Heart left ventricle (tissue), 13 donors: ENCODE data around the gene KRTDAP.

ENCODE experiments used
- POLR2A ChIP-seq, 2 donors: fragments of 450-650 bp; IDR thresholded peaks; one replicate each; pipeline ENCODE4 v1.6.1; 2017; ENCODE audit warnings: antibody characterized with exemption in 2 of 2, mild to moderate bottlenecking in 2 of 2, moderate library complexity in 2 of 2
- TF ChIP-seq, protein P1 (sequence below), 12 donors: fragments of 200-600 bp; sonication (generic) in 4 of 12; IDR thresholded peaks; one replicate each; pipeline versions ENCODE4 v1.5.0 to v1.8.0; 2018 to 2022; ENCODE audit warnings: antibody characterized with exemption in 12 of 12, mild to moderate bottlenecking in 5 of 12
- donor health status: ischemic (EF 13 %, LVEDD 7.1; RV severe dilation, severe dysfunction).
- donor health status: DM: no; HTN: yes; CAD: no.
- donor health status: DM: no; HTN: no; CAD: no.
- donor health status: ischemic (EF 25% LVEDD 6.9; RV normal size, moderate dysfunction).
- donor health status: ischemic (EF 25% LVEDD 5.7; RV mildly dilated, moderate dysfunction).
- donor health status: ischemic (EF 35%, LVEDD 5.7; RV mildly dilated, moderate dysfunction).
- donor health status: nonischemic (EF 11% LVEDD 7.7; RV severe dilation, severe dysfunction).
- donor health status: DM: yes; HTN: yes; CAD: no.
- donor health status: PGD.
- donor health status: ischemic (EF 29% LVEDD 5.4; RV normal size, mild dysfunction).
- donor health status: nonischemic (EF 23%, LVEDD 6.1; RV moderate dilation, normal function).

DNA sequence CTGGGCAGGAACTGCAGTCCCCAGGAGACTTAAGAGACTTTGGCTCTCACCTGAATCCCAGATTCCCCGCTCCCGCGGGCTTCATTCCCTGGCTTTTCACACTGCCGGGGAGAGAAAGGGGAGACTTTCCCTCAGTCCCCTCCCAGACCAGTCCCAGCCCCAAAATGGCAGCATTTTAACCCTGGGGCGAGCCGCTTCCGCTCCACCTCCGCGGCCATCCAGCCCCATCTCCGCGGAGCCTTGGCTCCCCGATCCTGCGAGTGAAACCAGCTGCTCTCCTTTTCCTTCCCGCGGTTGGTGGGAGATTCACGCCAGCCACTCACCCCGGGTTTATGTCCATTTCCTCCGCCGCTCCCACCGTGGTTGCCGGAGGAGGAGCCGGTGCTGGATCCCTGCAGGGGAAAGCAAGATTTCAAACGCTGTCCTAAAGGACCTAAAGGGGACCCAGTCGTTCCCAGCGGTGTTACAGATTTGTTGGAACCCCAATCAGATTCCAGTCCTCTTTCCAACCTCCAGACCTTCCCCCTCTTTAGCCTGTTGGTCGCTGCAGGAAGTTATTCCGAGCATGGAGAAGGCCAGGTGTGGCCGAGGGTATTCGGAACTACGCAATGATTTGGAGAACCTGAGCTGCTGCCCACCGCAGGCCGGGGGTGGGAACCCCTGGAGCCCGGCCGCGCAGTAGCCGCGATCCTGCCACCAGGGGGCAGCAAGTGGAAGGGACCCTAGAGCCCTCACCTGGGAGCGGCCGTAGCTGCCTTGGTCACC is 19.8 kb upstream of the KRTDAP start:
- no peak for TF ChIP-seq POLR2A (IDR thresholded peaks at IDR 0.05)
- TF ChIP-seq, protein P1, sequence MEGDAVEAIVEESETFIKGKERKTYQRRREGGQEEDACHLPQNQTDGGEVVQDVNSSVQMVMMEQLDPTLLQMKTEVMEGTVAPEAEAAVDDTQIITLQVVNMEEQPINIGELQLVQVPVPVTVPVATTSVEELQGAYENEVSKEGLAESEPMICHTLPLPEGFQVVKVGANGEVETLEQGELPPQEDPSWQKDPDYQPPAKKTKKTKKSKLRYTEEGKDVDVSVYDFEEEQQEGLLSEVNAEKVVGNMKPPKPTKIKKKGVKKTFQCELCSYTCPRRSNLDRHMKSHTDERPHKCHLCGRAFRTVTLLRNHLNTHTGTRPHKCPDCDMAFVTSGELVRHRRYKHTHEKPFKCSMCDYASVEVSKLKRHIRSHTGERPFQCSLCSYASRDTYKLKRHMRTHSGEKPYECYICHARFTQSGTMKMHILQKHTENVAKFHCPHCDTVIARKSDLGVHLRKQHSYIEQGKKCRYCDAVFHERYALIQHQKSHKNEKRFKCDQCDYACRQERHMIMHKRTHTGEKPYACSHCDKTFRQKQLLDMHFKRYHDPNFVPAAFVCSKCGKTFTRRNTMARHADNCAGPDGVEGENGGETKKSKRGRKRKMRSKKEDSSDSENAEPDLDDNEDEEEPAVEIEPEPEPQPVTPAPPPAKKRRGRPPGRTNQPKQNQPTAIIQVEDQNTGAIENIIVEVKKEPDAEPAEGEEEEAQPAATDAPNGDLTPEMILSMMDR (IDR thresholded peaks at IDR 0.05), result peak; percentile 84 to 97 (median 91)
